Mesodermal cell (in vitro differentiated cells): ENCODE results near the gene PTPRQ.

Experiments used
- H3K27ac ChIP-seq: 2 replicates; pipeline ENCODE4 v1.7.0; 2013; ENCODE audit warnings: mild to moderate bottlenecking, low read depth, low read length, moderate library complexity; ENCODE audit not compliant: severe bottlenecking
- H3K36me3 ChIP-seq: 2 replicates; pipeline ENCODE4 v1.7.1; 2013; ENCODE audit warnings: mild to moderate bottlenecking, low read length, moderate library complexity; ENCODE audit not compliant: control insufficient read depth, insufficient read depth
- H3K4me1 ChIP-seq: one replicate; pipeline ENCODE4 v1.7.1; 2013; ENCODE audit warnings: mild to moderate bottlenecking, low read length; ENCODE audit not compliant: insufficient read depth, control insufficient read depth, poor library complexity, severe bottlenecking
- H3K4me3 ChIP-seq: 2 replicates; pipeline ENCODE4 v1.7.0; 2013; ENCODE audit warnings: low read length, control low read depth, mild to moderate bottlenecking; ENCODE audit not compliant: insufficient read depth, poor library complexity, severe bottlenecking; ENCODE audit errors: extremely low read depth
- H3K9me3 ChIP-seq: 2 replicates; pipeline ENCODE4 v1.7.1; 2013; ENCODE audit warnings: mild to moderate bottlenecking, low read length, moderate library complexity; ENCODE audit not compliant: control insufficient read depth
- WGBS, 2 experiments: methylation state at CpG; one replicate each; pipeline ENCODE4 v1.1.5; 2013; ENCODE audit warnings: missing lambda C conversion rate in 2 of 2; ENCODE audit not compliant: insufficient coverage in 2 of 2; 5-methylcytosine and 5-hydroxymethylcytosine counted together

Gene PTPRQ

GRCh38 chr12:80710727-80711449, 266.9 kb downstream of the PTPRQ start:
- no peaks in the 10 kb centered on the region for H3K4me1 ChIP-seq
- H3K27ac ChIP-seq: no peak overlapping the region
- H3K36me3 ChIP-seq: no peaks in the 10 kb centered on the region
- no peaks in the 10 kb centered on the region for H3K9me3 ChIP-seq
- H3K4me3 ChIP-seq: no peak overlapping the region
- WGBS, 2 experiments: 88% methylated on average over 1 of the region's 1 CpG; no CpG with 5 or more reads in 1 of the 2 experiments

GRCh38 chr12:80711866-80712265, 267.8 kb downstream of the PTPRQ start:
- Histone ChIP-seq H3K4me1 (no peaks in the 10 kb centered on the region), H3K27ac (no peak overlapping the region), H3K9me3 (no peaks in the 10 kb centered on the region), H3K36me3 (no peaks in the 10 kb centered on the region), H3K4me3 (no peak overlapping the region)
- no CpG with 5 or more reads among the region's 1 CpG for WGBS, 2 experiments

DNA sequence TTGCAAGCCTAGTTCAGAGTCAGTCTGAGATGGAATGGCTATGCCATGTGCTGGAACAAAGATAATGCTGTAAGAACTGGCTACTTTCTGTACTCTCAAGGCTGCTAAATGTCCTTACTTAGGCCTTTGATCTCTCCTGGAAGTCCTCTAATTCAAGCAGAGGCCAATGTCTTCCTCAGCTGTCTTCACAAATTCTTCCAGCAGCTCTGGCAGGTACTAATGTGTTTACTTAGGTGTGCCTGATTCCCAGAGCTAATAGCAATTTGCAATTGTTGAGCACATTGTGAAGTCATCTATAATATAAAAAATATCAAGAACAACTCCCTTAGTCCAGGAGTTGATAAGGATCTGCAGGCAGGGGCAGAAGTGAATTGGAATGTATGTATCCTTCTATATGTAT, 268.8 kb downstream of the PTPRQ start:
- Histone ChIP-seq H3K4me3 (no peak overlapping the region), H3K27ac (no peak overlapping the region), H3K4me1 (no peaks in the 10 kb centered on the region), H3K9me3 (no peaks in the 10 kb centered on the region), H3K36me3 (no peaks in the 10 kb centered on the region)

GRCh38 chr12:80713419-80713818, 269.4 kb downstream of the PTPRQ start:
- Histone ChIP-seq H3K4me3 (no peak overlapping the region), H3K4me1 (no peaks in the 10 kb centered on the region), H3K9me3 (no peaks in the 10 kb centered on the region), H3K36me3 (no peaks in the 10 kb centered on the region), H3K27ac (no peak overlapping the region)
- 80% methylated on average over 1 of the region's 4 CpGs; no CpG with 5 or more reads in 1 of the 2 experiments for WGBS, 2 experiments

DNA sequence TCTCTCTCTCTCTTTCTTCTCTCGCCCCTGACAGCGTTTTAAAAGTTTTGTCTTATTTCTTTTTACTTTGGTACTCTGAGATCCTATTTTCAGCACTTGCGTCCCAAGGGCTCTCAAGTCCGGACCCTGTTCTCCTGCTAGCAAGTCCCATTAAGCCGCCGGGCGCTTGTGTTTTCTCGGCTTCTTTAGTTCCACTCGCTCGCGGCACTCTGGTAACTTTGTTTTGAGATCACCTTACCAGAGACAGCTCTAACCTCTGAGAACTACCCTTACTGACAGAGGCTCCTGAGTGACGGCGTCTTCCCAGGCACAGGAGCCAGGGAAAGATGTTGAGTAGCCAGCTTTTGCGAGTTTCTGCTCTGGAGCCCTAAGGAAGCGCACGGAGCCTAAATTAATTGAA, 270.0 kb downstream of the PTPRQ start:
- Histone ChIP-seq H3K4me3 (no peak overlapping the region), H3K27ac (no peak overlapping the region), H3K36me3 (no peaks in the 10 kb centered on the region), H3K9me3 (no peaks in the 10 kb centered on the region), H3K4me1 (no peaks in the 10 kb centered on the region)
- 7 to 8% methylated on average over 11 to 14 of the region's 16 CpGs for WGBS, 2 experiments

DNA sequence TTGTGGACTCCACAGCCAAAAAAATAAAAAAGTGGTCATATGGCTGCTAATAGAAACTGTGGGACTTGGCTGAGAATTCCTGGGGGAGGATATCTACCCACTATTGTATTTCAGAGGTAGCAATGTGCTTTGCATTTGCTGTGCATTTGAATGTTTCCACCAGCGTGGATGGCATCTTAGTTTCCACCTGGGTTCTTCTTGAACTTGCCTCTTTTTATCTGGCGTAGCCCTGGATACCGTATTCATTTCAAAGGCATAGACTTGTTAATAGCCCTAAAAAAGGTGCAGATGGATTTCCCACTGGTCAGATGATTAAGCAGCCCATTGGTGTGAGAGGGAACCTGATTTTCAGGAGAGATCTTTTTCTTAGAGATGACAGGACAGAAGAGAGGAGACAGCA, 270.8 kb downstream of the PTPRQ start:
- Histone ChIP-seq H3K4me1 (no peaks in the 10 kb centered on the region), H3K27ac (no peak overlapping the region), H3K4me3 (no peak overlapping the region), H3K36me3 (no peaks in the 10 kb centered on the region), H3K9me3 (no peaks in the 10 kb centered on the region)
- 47 to 50% methylated on average over 2 to 3 of the region's 3 CpGs for WGBS, 2 experiments

GRCh38 chr12:80715713-80716249, 271.7 kb downstream of the PTPRQ start:
- no peak overlapping the region for H3K27ac ChIP-seq
- WGBS, 2 experiments: 47 to 57% methylated on average over 6 to 7 of the region's 10 CpGs
- no peaks in the 10 kb centered on the region for H3K9me3 ChIP-seq
- no peaks in the 10 kb centered on the region for H3K36me3 ChIP-seq
- H3K4me3 ChIP-seq: no peak overlapping the region
- H3K4me1 ChIP-seq: no peaks in the 10 kb centered on the region

DNA sequence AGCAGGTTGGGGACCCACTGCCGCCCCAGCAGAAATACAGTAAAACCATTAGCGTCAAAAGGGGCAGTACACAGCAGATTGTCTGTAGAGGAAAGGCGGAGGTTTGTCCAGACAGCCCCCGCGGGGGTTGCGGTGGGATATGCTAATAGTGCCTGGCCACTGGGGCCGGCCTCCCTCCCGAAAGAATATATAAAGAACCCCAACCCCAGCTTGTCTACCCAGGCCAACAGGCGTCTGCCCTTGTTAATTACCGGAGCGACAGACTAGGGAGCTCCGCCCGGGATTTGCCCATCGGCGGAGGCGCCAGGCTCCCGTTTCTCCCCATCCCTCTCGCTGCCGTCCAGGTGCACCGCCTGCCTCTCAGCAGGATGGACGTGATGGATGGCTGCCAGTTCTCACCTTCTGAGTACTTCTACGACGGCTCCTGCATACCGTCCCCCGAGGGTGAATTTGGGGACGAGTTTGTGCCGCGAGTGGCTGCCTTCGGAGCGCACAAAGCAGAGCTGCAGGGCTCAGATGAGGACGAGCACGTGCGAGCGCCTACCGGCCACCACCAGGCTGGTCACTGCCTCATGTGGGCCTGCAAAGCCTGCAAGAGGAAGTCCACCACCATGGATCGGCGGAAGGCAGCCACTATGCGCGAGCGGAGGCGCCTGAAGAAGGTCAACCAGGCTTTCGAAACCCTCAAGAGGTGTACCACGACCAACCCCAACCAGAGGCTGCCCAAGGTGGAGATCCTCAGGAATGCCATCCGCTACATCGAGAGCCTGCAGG, 272.8 kb downstream of the PTPRQ start, which contains the start of gene MYF5:
Gene MYF5, plus strand, starts transcription at position 217 of the 774 bp plus-strand sequence. Its CDS starts 152 bp downstream, at position 369.
- Histone ChIP-seq H3K4me1 (no peaks in the 10 kb centered on the region), H3K4me3 (no peak within 1 kb of the TSS), H3K9me3 (no peaks in the 10 kb centered on the region), H3K27ac (no peak within 1 kb of the TSS), H3K36me3 (no peaks in the 10 kb centered on the region)
- WGBS, 2 experiments: 91 to 97% methylated on average over 43 of the region's 45 CpGs

DNA sequence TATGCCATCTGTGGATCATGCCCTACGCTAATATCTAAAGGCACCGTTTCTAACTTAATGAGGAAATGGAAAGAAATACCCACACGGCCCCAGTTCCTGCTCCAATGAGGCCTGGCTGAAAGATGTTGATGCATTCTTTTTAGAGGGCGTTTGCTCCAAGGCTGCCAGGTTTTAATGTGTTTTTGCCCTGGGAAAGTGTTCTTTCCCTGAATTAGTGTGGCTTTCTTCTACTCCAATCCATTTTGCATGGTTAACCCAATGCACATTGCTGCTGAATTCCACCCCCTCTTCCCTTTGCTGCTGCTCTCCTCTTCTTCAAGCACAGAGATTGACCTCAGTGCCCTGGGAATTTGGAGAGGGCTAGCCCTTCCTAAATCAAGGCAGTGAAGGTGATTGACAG, 273.8 kb downstream of the PTPRQ start:
- no peak overlapping the region for H3K27ac ChIP-seq
- no peaks in the 10 kb centered on the region for H3K36me3 ChIP-seq
- no peaks in the 10 kb centered on the region for H3K9me3 ChIP-seq
- WGBS, 2 experiments: 88 to 96% methylated on average over 2 to 3 of the region's 4 CpGs
- H3K4me1 ChIP-seq: no peaks in the 10 kb centered on the region
- no peak overlapping the region for H3K4me3 ChIP-seq

DNA sequence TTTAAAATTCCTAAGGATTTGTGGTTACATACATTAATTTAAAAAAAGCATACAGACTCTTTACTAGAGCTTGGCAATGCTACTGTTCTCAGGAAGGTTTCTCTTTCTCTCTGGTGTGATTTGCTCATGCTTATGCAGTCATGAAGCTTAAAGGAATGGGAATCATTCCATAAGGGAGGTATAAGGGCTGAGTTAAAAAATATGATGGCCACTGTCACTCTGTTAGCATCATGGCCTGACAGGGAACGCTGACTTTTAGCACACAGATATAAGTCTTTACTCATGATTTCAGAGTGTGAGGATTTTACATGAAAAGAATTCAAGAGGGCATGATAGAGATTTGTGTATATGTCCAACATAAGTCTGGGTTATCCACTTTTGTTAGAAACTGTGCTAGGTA, 276.5 kb downstream of the PTPRQ start:
- 80% methylated on average over 1 of the region's 1 CpG; no CpG with 5 or more reads in 1 of the 2 experiments for whole genome bisulfite sequencing, 2 experiments

DNA sequence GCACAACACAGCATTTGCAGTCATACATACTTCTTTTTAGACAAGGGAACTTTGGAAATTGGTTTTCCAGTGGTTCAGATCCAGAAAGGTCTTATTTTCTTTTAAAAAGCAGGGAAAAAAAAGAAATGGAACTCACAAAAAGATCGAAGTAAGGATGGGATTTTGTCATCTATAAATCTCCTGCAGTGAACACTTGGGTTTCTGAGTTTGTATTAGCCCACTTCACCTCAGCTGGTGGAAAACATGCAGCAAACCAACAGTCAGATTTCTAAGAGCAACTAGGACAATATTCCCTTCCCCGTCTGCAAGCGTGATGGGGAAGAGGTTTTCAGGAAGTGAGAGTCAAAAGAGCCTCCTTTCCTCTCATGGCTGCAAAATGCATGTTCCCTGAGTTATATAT, 277.3 kb downstream of the PTPRQ start:
- Histone ChIP-seq H3K9me3 (no peaks in the 10 kb centered on the region), H3K4me1 (no peaks in the 10 kb centered on the region), H3K36me3 (no peaks in the 10 kb centered on the region), H3K27ac (no peak overlapping the region), H3K4me3 (no peak overlapping the region)
- WGBS, 2 experiments: 67 to 100% methylated on average over 1 to 3 of the region's 3 CpGs

More for the DNA sequence above, 276.5 kb downstream of the PTPRQ start:
- H3K4me3 ChIP-seq: no peak overlapping the region
- no peak overlapping the region for H3K27ac ChIP-seq
- no peaks in the 10 kb centered on the region for H3K9me3 ChIP-seq
- no peaks in the 10 kb centered on the region for H3K36me3 ChIP-seq
- no peaks in the 10 kb centered on the region for H3K4me1 ChIP-seq
